H1 (cell line): ENCODE data around the gene SWI5. TPM values are rescaled to one million over a fixed set of nuclear protein-coding genes. Genes with fewer than 3 reads are reported as not detected.

Experiments
- CTCF ChIA-PET: fragments of 300-600 bp; sonication (Branson Sonifier 250); formaldehyde crosslinking; loops from one replicate; lab custom pipeline; 2021; ENCODE audit not compliant: partially characterized antibody; lab: Charles Lee
- POLR2A ChIA-PET: fragments of 300-600 bp; sonication (Branson Sonifier 250); formaldehyde crosslinking; loops from one replicate; lab custom pipeline; 2021; ENCODE audit warnings: inconsistent platforms; ENCODE audit not compliant: partially characterized antibody; lab: Charles Lee
- DNase-seq, 2 experiments: peaks; one replicate each; pipeline versions ENCODE4 v3.0.0 to v3.0.0-alpha.2; 2010 to 2022; ENCODE audit warnings: low spot score in 2 of 2, low read depth in 1 of 2, mixed read lengths in 1 of 2
- FAIRE-seq: peaks from 2 replicates; lab custom pipeline; 2011; peaks lifted over from hg19 to GRCh38; lab: Jason Lieb, UNC
- H2AFZ ChIP-seq: 2 replicates; pipeline ENCODE4 v1.8.1; 2012; ENCODE audit warnings: low read length, inconsistent platforms
- H2AK5ac ChIP-seq: 2 replicates; pipeline ENCODE4 v1.6.1; 2013; ENCODE audit warnings: low read depth, low read length
- H2BK120ac ChIP-seq: replicated peaks from 2 replicates; pipeline ENCODE3; 2013; ENCODE audit warnings: low read depth, low read length, inconsistent platforms
- H2BK12ac ChIP-seq: 2 replicates; pipeline ENCODE4 v1.6.1; 2013; ENCODE audit warnings: low read depth, low read length
- H2BK15ac ChIP-seq: 2 replicates; pipeline ENCODE4 v1.6.1; 2013; ENCODE audit warnings: low read length
- H2BK20ac ChIP-seq: 2 replicates; pipeline ENCODE4 v1.6.1; 2013; ENCODE audit warnings: low read length
- H2BK5ac ChIP-seq: 2 replicates; pipeline ENCODE4 v1.6.1; 2013; ENCODE audit warnings: low read depth, low read length
- H3K14ac ChIP-seq: 2 replicates; pipeline ENCODE4 v1.6.1; 2013; ENCODE audit warnings: inconsistent platforms; ENCODE audit not compliant: insufficient read length
- H3K18ac ChIP-seq: 2 replicates; pipeline ENCODE4 v1.6.1; 2013; ENCODE audit warnings: low read length; ENCODE audit errors: extremely low read depth
- H3K23ac ChIP-seq: 2 replicates; pipeline ENCODE4 v1.6.1; 2013; ENCODE audit warnings: inconsistent platforms; ENCODE audit not compliant: insufficient read length
- H3K23me2 ChIP-seq: 2 replicates; pipeline ENCODE4 v1.6.1; 2013; ENCODE audit warnings: low read depth, low read length
- H3K27ac ChIP-seq: 2 replicates; pipeline ENCODE4 v1.6.1; 2011; ENCODE audit warnings: low read depth, low read length, inconsistent platforms
- H3K27me3 ChIP-seq, 4 experiments: replicated peaks in 1 of 4; 1 replicate in 1 of 4; 2 replicates in 3 of 4; pipeline versions ENCODE4 v1.6.1 to v1.8.1; 2011 to 2013; ENCODE audit warnings: low read length in 3 of 4, mild to moderate bottlenecking in 3 of 4, inconsistent platforms in 2 of 4, mixed read lengths in 2 of 4, moderate library complexity in 1 of 4; ENCODE audit not compliant: control insufficient read depth in 3 of 4, insufficient read depth in 3 of 4; ENCODE audit errors: extremely low read depth in 1 of 4
- H3K36me3 ChIP-seq, 4 experiments: 2 replicates each; pipeline versions ENCODE4 v1.6.1 to v1.8.1; 2011 to 2013; ENCODE audit warnings: mild to moderate bottlenecking in 4 of 4, low read length in 3 of 4, moderate library complexity in 2 of 4, control low read depth in 1 of 4, inconsistent platforms in 1 of 4; ENCODE audit not compliant: insufficient read depth in 4 of 4, control insufficient read depth in 2 of 4
- H3K4ac ChIP-seq: replicated peaks from 2 replicates; pipeline ENCODE3; 2013; ENCODE audit warnings: low read length, low read depth, mixed read lengths, inconsistent platforms; ENCODE audit not compliant: insufficient read length
- H3K4me1 ChIP-seq, 4 experiments: replicated peaks in 1 of 4; 1 replicate in 1 of 4; 2 replicates in 3 of 4; pipeline versions ENCODE4 v1.6.1 to v1.8.1; 2011 to 2013; ENCODE audit warnings: low read length in 3 of 4, inconsistent platforms in 2 of 4, mixed read lengths in 1 of 4; ENCODE audit not compliant: insufficient read depth in 4 of 4, control insufficient read depth in 3 of 4
- H3K4me2 ChIP-seq, 2 experiments: 2 replicates each; pipeline versions ENCODE4 v1.6.1 to v1.8.1; 2011 to 2013; ENCODE audit warnings: low read depth in 2 of 2, low read length in 2 of 2, control low read depth in 1 of 2, inconsistent platforms in 1 of 2, mild to moderate bottlenecking in 1 of 2; ENCODE audit not compliant: insufficient read depth in 1 of 2
- H3K4me3 ChIP-seq, 4 experiments: fragments of 200-600, 300-600 bp in 1 of 4; sonication (generic), shearing (Covaris generic), sonication (Bioruptor Twin) in 1 of 4; 2 replicates each; pipeline versions ENCODE4 v1.5.1 to v1.8.1; 2011 to 2016; ENCODE audit warnings: low read length in 4 of 4, low read depth in 3 of 4, control low read depth in 2 of 4, inconsistent platforms in 2 of 4, mild to moderate bottlenecking in 2 of 4, mixed read lengths in 1 of 4, moderate library complexity in 1 of 4; ENCODE audit not compliant: insufficient read depth in 2 of 4; ENCODE audit errors: extremely low read depth in 1 of 4
- H3K56ac ChIP-seq: replicated peaks from 2 replicates; pipeline ENCODE3; 2013; ENCODE audit warnings: low read depth, mild to moderate bottlenecking, mixed read lengths, low read length, inconsistent platforms; ENCODE audit not compliant: insufficient read length
- H3K79me1 ChIP-seq: 2 replicates; pipeline ENCODE4 v1.6.1; 2013; ENCODE audit warnings: low read depth, low read length, control low read depth
- H3K79me2 ChIP-seq, 2 experiments: 2 replicates each; pipeline versions ENCODE4 v1.6.1 to v1.8.1; 2012 to 2013; ENCODE audit warnings: low read length in 2 of 2, mild to moderate bottlenecking in 2 of 2, inconsistent platforms in 1 of 2; ENCODE audit not compliant: insufficient read depth in 2 of 2, control insufficient read depth in 1 of 2
- H3K9ac ChIP-seq, 4 experiments: replicated peaks in 1 of 4; 1 replicate in 1 of 4; 2 replicates in 3 of 4; pipeline versions ENCODE4 v1.6.1 to v1.8.1; 2011 to 2013; ENCODE audit warnings: low read depth in 3 of 4, low read length in 3 of 4, control low read depth in 2 of 4, mild to moderate bottlenecking in 2 of 4, moderate library complexity in 2 of 4, inconsistent platforms in 1 of 4; ENCODE audit errors: extremely low read depth in 1 of 4
- H3K9me3 ChIP-seq, 2 experiments: 2 replicates each; pipeline versions ENCODE4 v1.6.1 to v1.8.1; 2012 to 2013; ENCODE audit warnings: mild to moderate bottlenecking in 2 of 2, moderate library complexity in 2 of 2, control low read depth in 1 of 2, inconsistent platforms in 1 of 2, low read depth in 1 of 2, low read length in 1 of 2, mixed read lengths in 1 of 2; ENCODE audit not compliant: insufficient read depth in 2 of 2
- H4K20me1 ChIP-seq, 2 experiments: replicated peaks in 1 of 2; 2 replicates each; pipeline versions ENCODE3 to v1.8.1; 2011 to 2013; ENCODE audit warnings: inconsistent platforms in 2 of 2, low read length in 2 of 2, mild to moderate bottlenecking in 1 of 2; ENCODE audit not compliant: insufficient read depth in 2 of 2, control insufficient read depth in 1 of 2
- H4K5ac ChIP-seq: 2 replicates; pipeline ENCODE4 v1.6.1; 2013; ENCODE audit warnings: low read length, low read depth, mixed read lengths, inconsistent platforms; ENCODE audit not compliant: insufficient read length
- H4K8ac ChIP-seq: 2 replicates; pipeline ENCODE4 v1.8.0; 2013; ENCODE audit warnings: mild to moderate bottlenecking, moderate library complexity, low read length, inconsistent platforms; ENCODE audit not compliant: insufficient read depth; ENCODE audit errors: extremely low read depth
- H4K91ac ChIP-seq: replicated peaks from 2 replicates; pipeline ENCODE3; 2013; ENCODE audit warnings: low read length, mixed read lengths, inconsistent platforms; ENCODE audit not compliant: insufficient read length
- ATF2 ChIP-seq: IDR thresholded peaks from 2 replicates; pipeline ENCODE4 v1.6.1; 2012; ENCODE audit warnings: low read length, inconsistent platforms
- BACH1 ChIP-seq: IDR thresholded peaks from 2 replicates; pipeline ENCODE4 v1.6.1; 2012; ENCODE audit warnings: low read length, improper control_type of control experiment
- CBX8 ChIP-seq: fragments of 300-800, 300-1000 bp; sonication (generic); IDR thresholded peaks from 2 replicates; pipeline ENCODE4 v1.7.1; 2016; ENCODE audit warnings: low read depth, low read length, borderline replicate concordance
- CREB1 ChIP-seq: IDR thresholded peaks from 2 replicates; pipeline ENCODE4 v1.6.1; 2012; ENCODE audit warnings: inconsistent platforms
- CTBP2 ChIP-seq: IDR thresholded peaks from 2 replicates; pipeline ENCODE4 v1.7.0; 2011; ENCODE audit warnings: borderline replicate concordance, mild to moderate bottlenecking, moderate library complexity, mixed read lengths, low read length; ENCODE audit not compliant: insufficient read depth, insufficient read length
- JUND ChIP-seq: IDR thresholded peaks from 2 replicates; pipeline ENCODE4 v1.6.1; 2011; ENCODE audit warnings: mild to moderate bottlenecking, improper control_type of control experiment, low read length
- KDM1A ChIP-seq: fragments of 200-600, 300-600 bp; sonication (generic); IDR thresholded peaks from 2 replicates; pipeline ENCODE4 v1.7.1; 2016; ENCODE audit warnings: mild to moderate bottlenecking, low read length, borderline replicate concordance
- NRF1 ChIP-seq: IDR thresholded peaks from 2 replicates; pipeline ENCODE4 v1.6.1; 2011; ENCODE audit warnings: mild to moderate bottlenecking, low read depth, low read length, improper control_type of control experiment
- SIX5 ChIP-seq: IDR thresholded peaks from 2 replicates; pipeline ENCODE4 v1.6.1; 2011; ENCODE audit warnings: mild to moderate bottlenecking, low read depth, low read length
- SRF ChIP-seq: IDR thresholded peaks from 2 replicates; pipeline ENCODE4 v1.6.1; 2011; ENCODE audit warnings: mild to moderate bottlenecking, low read depth, low read length, moderate library complexity
- WGBS, 2 experiments: shearing (Covaris generic) in 1 of 2; methylation state at CpG; one replicate each; pipeline versions ENCODE4 v1.1.6 to v1.1.7; 2013 to 2015; ENCODE audit warnings: low lambda C conversion rate in 2 of 2, mixed read lengths in 2 of 2, inconsistent platforms in 1 of 2, low coverage in 1 of 2, missing lambda C conversion rate in 1 of 2; ENCODE audit not compliant: insufficient replicate concordance in 2 of 2, insufficient coverage in 1 of 2, insufficient read length in 1 of 2; ENCODE audit errors: extremely low coverage in 1 of 2, missing lambda C conversion rate in 1 of 2; 5-methylcytosine and 5-hydroxymethylcytosine counted together
- polyA plus RNA-seq, 7 experiments: library from polyadenylated mRNA; depleted of rRNA in 3 of 7; stranded (reverse) in 5 of 7; unstranded in 2 of 7; fragments of >200 nt in 5 of 7; fragments of 200-250 nt in 2 of 7; gene quantifications; 1 replicate in 5 of 7; 2 replicates in 1 of 7; 4 replicates in 1 of 7; pipeline versions ENCODE4 v1.2.1 to v1.2.3, GENCODE V29; 2011 to 2013; ENCODE audit warnings: missing spikeins in 2 of 7, mixed read lengths in 2 of 7
- total RNA-seq: library from RNA; stranded (reverse); fragmentation: NEBNext Ultra II Directional; extraction: Animal tissue kit (Norgen Biotek cat#: 25700); gene quantifications from 2 replicates; pipeline ENCODE4 v1.2.1, GENCODE V29; 2021

SWI5 gene
- total and polyA plus RNA-seq, 2 of the 8 experiments (the other 6 are each of a cell fraction or from before 2014, with no cell fraction given) = 29.0 to 59.5 TPM

- H3K79me1 ChIP-seq = peaks cover 2% of the 10 kb centered on the region; the same call in 1 of the 2 replicates
- no peak overlapping the region for H2AFZ ChIP-seq
- no peak overlapping the region for H3K4me2 ChIP-seq
- H3K36me3 ChIP-seq = peaks cover 0 to 9% (median 2%) of the 10 kb centered on the region in 4 experiments; a peak in 4 of 8 replicates
- H3K9ac ChIP-seq = no peak overlapping the region
- FAIRE-seq (no peak), DNase-seq (no peak)
- H3K9me3 ChIP-seq = no peaks in the 10 kb centered on the region
- no peaks in the 10 kb centered on the region for H3K23me2 ChIP-seq
- H3K56ac ChIP-seq = no peak overlapping the region
- H4K5ac ChIP-seq = no peak overlapping the region
- no peak overlapping the region for H3K14ac ChIP-seq
- no peaks in the 10 kb centered on the region for H4K20me1 ChIP-seq
- H3K18ac ChIP-seq = no peak overlapping the region
- H4K8ac ChIP-seq = no peak overlapping the region
- no peak overlapping the region for H2BK12ac ChIP-seq
- H3K27ac ChIP-seq = no peak overlapping the region
- TF ChIP-seq CREB1 = no peak
- TF ChIP-seq CTBP2 = no peak
- TF ChIP-seq ATF2 = no peak
- no peak for TF ChIP-seq SIX5
- TF ChIP-seq JUND = no peak
- TF ChIP-seq NRF1 = no peak
- TF ChIP-seq CBX8 = no peak
- TF ChIP-seq BACH1 = no peak
- no peak for TF ChIP-seq KDM1A
- TF ChIP-seq SRF = no peak
- no peak overlapping the region for H2BK15ac ChIP-seq
- no peak overlapping the region for H2BK5ac ChIP-seq
- H3K27me3 ChIP-seq = no peaks in the 10 kb centered on the region; a peak in 1 of 7 replicates
- H2BK120ac ChIP-seq = no peak overlapping the region
- ChIA-PET CTCF (interaction anchor here (0.6 to 1.9 kb wide), 4 partner anchors 8 to 348 kb away, joined by 3 to 8 read pairs (median 3); no protein-coding TSS in a partner anchor), POLR2A (interaction anchor here (0.6 to 3.1 kb wide), 9 partner anchors 12 to 1259 kb away, joined by 3 to 13 read pairs (median 3); partner anchors contain the start of gene TRUB2)
- H4K91ac ChIP-seq = no peak overlapping the region
- no peak overlapping the region for H3K4me3 ChIP-seq
- no peaks in the 10 kb centered on the region for H3K4me1 ChIP-seq
- no peak overlapping the region for H3K4ac ChIP-seq
- H3K79me2 ChIP-seq = no peaks in the 10 kb centered on the region
- WGBS, 2 experiments = 85% methylated on average over 11 of the region's 11 CpGs; no CpG with 5 or more reads in 1 of the 2 experiments
- H2BK20ac ChIP-seq = no peak overlapping the region
- H2AK5ac ChIP-seq = no peak overlapping the region
- no peak overlapping the region for H3K23ac ChIP-seq
Measured at GRCh38 chr9:128333451-128333869, 57.4 kb downstream of the SWI5 start.
